H9 (cell line): ENCODE results near the gene XK. TPM values are rescaled to one million over a fixed set of nuclear protein-coding genes. Genes with fewer than 3 reads are reported as not detected.

Experiments
- DNase-seq: peaks from one replicate; pipeline ENCODE4 v3.0.0-alpha.2; 2017
- H2AFZ ChIP-seq: one replicate; pipeline ENCODE4 v1.6.1; 2013; ENCODE audit warnings: mild to moderate bottlenecking, low read length, control low read depth, moderate library complexity
- H2AK5ac ChIP-seq: 2 replicates; pipeline ENCODE4 v1.6.1; 2013; ENCODE audit warnings: low read length, control low read depth, mixed read lengths; ENCODE audit not compliant: insufficient read length
- H2BK120ac ChIP-seq: one replicate; pipeline ENCODE4 v1.6.1; 2013; ENCODE audit warnings: low read depth, mild to moderate bottlenecking, low read length, control low read depth, inconsistent platforms; ENCODE audit not compliant: poor library complexity, severe bottlenecking
- H2BK12ac ChIP-seq: 2 replicates; pipeline ENCODE4 v1.6.1; 2013; ENCODE audit warnings: low read length, control low read depth, mixed read lengths, low read depth; ENCODE audit not compliant: insufficient read length
- H2BK15ac ChIP-seq: 2 replicates; pipeline ENCODE4 v1.6.1; 2013; ENCODE audit warnings: low read depth, low read length, control low read depth
- H2BK20ac ChIP-seq: one replicate; pipeline ENCODE4 v1.6.1; 2013; ENCODE audit warnings: low read depth, mild to moderate bottlenecking, low read length, control low read depth, inconsistent platforms; ENCODE audit not compliant: poor library complexity, severe bottlenecking
- H2BK5ac ChIP-seq: 2 replicates; pipeline ENCODE4 v1.6.1; 2013; ENCODE audit warnings: low read length, control low read depth, mixed read lengths; ENCODE audit not compliant: insufficient read length
- H3K14ac ChIP-seq: 2 replicates; pipeline ENCODE4 v1.6.1; 2013; ENCODE audit warnings: low read length, control low read depth; ENCODE audit not compliant: insufficient read depth
- H3K18ac ChIP-seq: 2 replicates; pipeline ENCODE4 v1.6.1; 2013; ENCODE audit warnings: low read depth, mild to moderate bottlenecking, mixed read lengths, low read length, control low read depth; ENCODE audit not compliant: insufficient read length
- H3K23ac ChIP-seq: 2 replicates; pipeline ENCODE4 v1.6.1; 2013; ENCODE audit warnings: low read length, control low read depth, mixed read lengths, low read depth; ENCODE audit not compliant: insufficient read length
- H3K23me2 ChIP-seq: 2 replicates; pipeline ENCODE4 v1.6.1; 2013; ENCODE audit warnings: low read depth, mild to moderate bottlenecking, mixed read lengths, low read length, control low read depth; ENCODE audit not compliant: insufficient read length, poor library complexity, severe bottlenecking
- H3K27ac ChIP-seq: 2 replicates; pipeline ENCODE4 v1.5.1; 2013; ENCODE audit warnings: low read length, control low read depth, mixed read lengths, low read depth; ENCODE audit not compliant: insufficient read length
- H3K27me3 ChIP-seq: 2 replicates; pipeline ENCODE4 v1.6.1; 2013; ENCODE audit warnings: low read length, control low read depth, inconsistent platforms; ENCODE audit not compliant: insufficient read depth
- H3K4ac ChIP-seq: 2 replicates; pipeline ENCODE4 v1.6.1; 2013; ENCODE audit warnings: low read depth, mild to moderate bottlenecking, control low read depth, inconsistent platforms, low read length, moderate library complexity
- H3K4me1 ChIP-seq: 2 replicates; pipeline ENCODE4 v1.6.1; 2013; ENCODE audit warnings: low read length, control low read depth, inconsistent platforms; ENCODE audit not compliant: insufficient read depth
- H3K4me2 ChIP-seq: 2 replicates; pipeline ENCODE4 v1.6.1; 2013; ENCODE audit warnings: low read length, control low read depth, mixed read lengths; ENCODE audit not compliant: insufficient read length, insufficient read depth
- H3K56ac ChIP-seq: 2 replicates; pipeline ENCODE4 v1.6.1; 2013; ENCODE audit warnings: low read depth, mild to moderate bottlenecking, mixed read lengths, low read length, control low read depth; ENCODE audit not compliant: insufficient read length
- H3K79me1 ChIP-seq: 2 replicates; pipeline ENCODE4 v1.6.1; 2013; ENCODE audit warnings: low read depth, mild to moderate bottlenecking, moderate library complexity, low read length, control low read depth, inconsistent platforms; ENCODE audit not compliant: insufficient read depth, poor library complexity, severe bottlenecking
- H3K79me2 ChIP-seq: 2 replicates; pipeline ENCODE4 v1.6.1; 2013; ENCODE audit warnings: low read length, control low read depth, inconsistent platforms; ENCODE audit not compliant: insufficient read depth
- H3K9ac ChIP-seq: 2 replicates; pipeline ENCODE4 v1.6.1; 2013; ENCODE audit warnings: low read length, control low read depth, mixed read lengths; ENCODE audit not compliant: insufficient read length; ENCODE audit errors: extremely low read depth
- H3K9me3 ChIP-seq: one replicate; pipeline ENCODE4 v1.6.1; 2013; ENCODE audit warnings: low read depth, low read length, inconsistent platforms; ENCODE audit not compliant: control insufficient read depth
- H3T11ph ChIP-seq: one replicate; pipeline ENCODE4 v1.6.1; 2013; ENCODE audit warnings: mild to moderate bottlenecking, low read length, control low read depth, inconsistent platforms
- H4K20me1 ChIP-seq: one replicate; pipeline ENCODE4 v1.6.1; 2013; ENCODE audit not compliant: control insufficient read depth, insufficient read length, insufficient read depth
- H4K5ac ChIP-seq: 2 replicates; pipeline ENCODE4 v1.6.1; 2013; ENCODE audit warnings: low read depth, mild to moderate bottlenecking, mixed read lengths, low read length, control low read depth; ENCODE audit not compliant: insufficient read length
- H4K8ac ChIP-seq: replicated peaks from 2 replicates; pipeline ENCODE4 v1.6.1; 2013; ENCODE audit warnings: low read length, control low read depth, mixed read lengths, low read depth; ENCODE audit not compliant: insufficient read length
- H4K91ac ChIP-seq: 2 replicates; pipeline ENCODE4 v1.6.1; 2013; ENCODE audit warnings: low read depth, mild to moderate bottlenecking, moderate library complexity, mixed read lengths, low read length, control low read depth; ENCODE audit not compliant: insufficient read length
- H3K27ac Mint-ChIP-seq, 3 experiments: 2 replicates in 2 of 3; 3 replicates in 1 of 3; pipeline ENCODE4 v1.8.0; 2020 to 2021; ENCODE audit warnings: mixed read lengths in 3 of 3, mild to moderate bottlenecking in 1 of 3, moderate library complexity in 1 of 3
- H3K27me3 Mint-ChIP-seq: 2 replicates; pipeline ENCODE4 v1.8.0; 2021; ENCODE audit warnings: low read depth, mild to moderate bottlenecking, moderate library complexity, mixed read lengths
- H3K36me3 Mint-ChIP-seq, 3 experiments: 2 replicates in 2 of 3; 3 replicates in 1 of 3; pipeline ENCODE4 v1.8.0; 2020 to 2021; ENCODE audit warnings: low read depth in 3 of 3, mixed read lengths in 3 of 3; ENCODE audit not compliant: insufficient read depth in 1 of 3
- H3K4me1 Mint-ChIP-seq, 2 experiments: 2 replicates each; pipeline ENCODE4 v1.8.0; 2020; ENCODE audit warnings: mixed read lengths in 2 of 2
- H3K4me3 Mint-ChIP-seq, 2 experiments: 2 replicates in 1 of 2; 3 replicates in 1 of 2; pipeline ENCODE4 v1.8.0; 2020 to 2021; ENCODE audit warnings: mild to moderate bottlenecking in 2 of 2, mixed read lengths in 2 of 2, moderate library complexity in 1 of 2
- H3K9me3 Mint-ChIP-seq, 2 experiments: 2 replicates in 1 of 2; 3 replicates in 1 of 2; pipeline ENCODE4 v1.8.0; 2020; ENCODE audit warnings: mild to moderate bottlenecking in 2 of 2, mixed read lengths in 2 of 2, moderate library complexity in 1 of 2
- CTCF ChIP-seq: fragments of 200-600 bp; sonication (generic); conservative IDR thresholded peaks from 3 replicates; pipeline ENCODE4 v1.8.0; 2021; ENCODE audit warnings: antibody characterized with exemption, mild to moderate bottlenecking
- WGBS: extraction: QIAGEN DNeasy Blood & Tissue Kit; methylation state at CpG from one replicate; pipeline ENCODE4 v1.1.7; 2013; ENCODE audit warnings: missing lambda C conversion rate, low lambda C conversion rate, mixed read lengths; ENCODE audit not compliant: insufficient read length; ENCODE audit errors: extremely low coverage; 5-methylcytosine and 5-hydroxymethylcytosine counted together
- total RNA-seq: library from RNA; stranded (reverse); gene quantifications from 2 replicates; pipeline ENCODE4 v1.2.1, GENCODE V29; 2021

Gene XK
- total RNA-seq, 1 experiment from 2014 or later: 0.85 TPM

- Histone ChIP-seq H2BK20ac (no peak overlapping the region), H2AK5ac (no peak overlapping the region), H3K18ac (no peak overlapping the region), H2BK120ac (no peak overlapping the region), H4K91ac (no peak overlapping the region), H3K23me2 (no peaks in the 10 kb centered on the region), H3K23ac (no peak overlapping the region), H4K8ac (no peak overlapping the region), H3K79me2 (no peaks in the 10 kb centered on the region), H4K5ac (no peak overlapping the region), H3K27me3 (no peaks in the 10 kb centered on the region), H2BK5ac (no peak overlapping the region), H3K4ac (no peak overlapping the region), H3K9ac (no peak overlapping the region), H3K56ac (no peak overlapping the region), H4K20me1 (no peaks in the 10 kb centered on the region), H3K79me1 (no peaks in the 10 kb centered on the region), H2BK15ac (no peak overlapping the region), H3K9me3 (no peaks in the 10 kb centered on the region), H3K27ac (no peak overlapping the region), H2AFZ (no peak overlapping the region), H2BK12ac (no peak overlapping the region), H3K4me1 (peaks cover 6% of the 10 kb centered on the region; the same call in 1 of the 2 replicates), H3T11ph (no peak overlapping the region), H3K14ac (no peak overlapping the region), H3K4me2 (no peak overlapping the region)
- no peak for TF ChIP-seq CTCF
- H3K36me3 Mint-ChIP-seq: peaks cover 0 to 2% (median 0%) of the 10 kb centered on the region in 3 experiments; a peak in 2 of 7 replicates
- no CpG with 5 or more reads among the region's 4 CpGs for WGBS
- H3K27ac Mint-ChIP-seq: no peak overlapping the region
- peaks cover 46 to 55% of the 10 kb centered on the region in 2 experiments for H3K9me3 Mint-ChIP-seq
- peaks cover 7 to 10% of the 10 kb centered on the region in 2 experiments for H3K4me1 Mint-ChIP-seq
- no peaks in the 10 kb centered on the region for H3K27me3 Mint-ChIP-seq
- no peak overlapping the region for H3K4me3 Mint-ChIP-seq
- peak; percentile 34 for DNase-seq
Observed at GRCh38 chrX:37701588-37701987, 16.0 kb downstream of the XK start.
